HEK293T (cell line): ENCODE measurements around the gene CLECL1.

ENCODE experiments used
- CTCF ChIA-PET: fragments of 350-600 bp; formaldehyde crosslinking; extraction: SDS; loops from one replicate; lab custom pipeline; 2021; ENCODE audit warnings: antibody characterized with exemption, inconsistent platforms; lab: Yijun Ruan, JAX
- POLR2A ChIA-PET: fragments of 350-600 bp; formaldehyde crosslinking; extraction: SDS; loops from one replicate; lab custom pipeline; 2020; ENCODE audit warnings: antibody characterized with exemption, inconsistent platforms; lab: Yijun Ruan, JAX
- DNase-seq: peaks from one replicate; pipeline ENCODE4 v3.0.0; 2012; ENCODE audit warnings: mixed read lengths; ENCODE audit errors: extremely low spot score
- ARNT ChIP-seq: fragments of 450-650 bp; IDR thresholded peaks from 2 replicates; pipeline ENCODE4 v1.6.1; 2017; ENCODE audit warnings: mild to moderate bottlenecking
- BHLHE40 ChIP-seq: fragments of 450-650 bp; IDR thresholded peaks from 2 replicates; pipeline ENCODE4 v1.6.1; 2016; ENCODE audit warnings: mild to moderate bottlenecking, moderate library complexity, borderline replicate concordance
- CTBP1 ChIP-seq: fragments of 450-650 bp; IDR thresholded peaks from 2 replicates; pipeline ENCODE4 v1.6.1; 2016; ENCODE audit warnings: borderline replicate concordance
- ELF4 ChIP-seq: fragments of 450-650 bp; IDR thresholded peaks from 2 replicates; pipeline ENCODE4 v1.6.1; 2017; ENCODE audit warnings: antibody characterized with exemption
- FOXA1 ChIP-seq: fragments of 450-650 bp; IDR thresholded peaks from 2 replicates; pipeline ENCODE4 v1.6.1; 2016; ENCODE audit warnings: mild to moderate bottlenecking
- FOXK2 ChIP-seq: fragments of 450-650 bp; IDR thresholded peaks from 2 replicates; pipeline ENCODE4 v1.6.1; 2016; ENCODE audit warnings: mild to moderate bottlenecking
- FOXM1 ChIP-seq: fragments of 450-650 bp; IDR thresholded peaks from 2 replicates; pipeline ENCODE4 v1.6.1; 2017; ENCODE audit warnings: mild to moderate bottlenecking, borderline replicate concordance
- HDGF ChIP-seq: fragments of 450-650 bp; IDR thresholded peaks from 2 replicates; pipeline ENCODE4 v1.6.1; 2017; ENCODE audit warnings: antibody characterized with exemption, borderline replicate concordance
- L3MBTL2 ChIP-seq: fragments of 450-650 bp; conservative IDR thresholded peaks from 2 replicates; pipeline ENCODE4 v1.6.1; 2016; ENCODE audit warnings: mild to moderate bottlenecking
- LEF1 ChIP-seq: fragments of 450-650 bp; IDR thresholded peaks from 2 replicates; pipeline ENCODE4 v1.6.1; 2017; ENCODE audit warnings: mild to moderate bottlenecking, borderline replicate concordance
- NFRKB ChIP-seq: fragments of 450-650 bp; IDR thresholded peaks from 2 replicates; pipeline ENCODE4 v1.6.1; 2016; ENCODE audit warnings: mild to moderate bottlenecking, moderate library complexity
- PKNOX1 ChIP-seq: fragments of 450-650 bp; IDR thresholded peaks from 2 replicates; pipeline ENCODE4 v1.6.1; 2016
- SP1 ChIP-seq: fragments of 450-650 bp; IDR thresholded peaks from 2 replicates; pipeline ENCODE4 v1.6.1; 2017
- SUZ12 ChIP-seq: fragments of 450-650 bp; IDR thresholded peaks from 2 replicates; pipeline ENCODE4 v1.6.1; 2016; ENCODE audit warnings: mild to moderate bottlenecking
- TARDBP ChIP-seq: fragments of 450-650 bp; IDR thresholded peaks from 2 replicates; pipeline ENCODE4 v1.6.1; 2016
- ZNF384 ChIP-seq: fragments of 450-650 bp; IDR thresholded peaks from 2 replicates; pipeline ENCODE4 v1.6.1; 2016

CLECL1 gene

GRCh38 chr12:9762369-9762768 lies 29.5 kb upstream of the CLECL1 start:
- ChIA-PET POLR2A (no interaction called here), CTCF (interaction anchor here (0.5 to 3.0 kb wide), 2 partner anchors 12 to 272 kb away, joined by 3 to 10 read pairs; no protein-coding TSS in a partner anchor)
- no peak for TF ChIP-seq FOXA1
- TF ChIP-seq SP1, result no peak
- TF ChIP-seq L3MBTL2, result no peak
- no peak for TF ChIP-seq ARNT
- no peak for TF ChIP-seq FOXM1
- no peak for TF ChIP-seq TARDBP
- no peak for TF ChIP-seq CTBP1
- no peak for TF ChIP-seq ELF4
- no peak for TF ChIP-seq NFRKB
- DNase-seq, result no peak

DNA sequence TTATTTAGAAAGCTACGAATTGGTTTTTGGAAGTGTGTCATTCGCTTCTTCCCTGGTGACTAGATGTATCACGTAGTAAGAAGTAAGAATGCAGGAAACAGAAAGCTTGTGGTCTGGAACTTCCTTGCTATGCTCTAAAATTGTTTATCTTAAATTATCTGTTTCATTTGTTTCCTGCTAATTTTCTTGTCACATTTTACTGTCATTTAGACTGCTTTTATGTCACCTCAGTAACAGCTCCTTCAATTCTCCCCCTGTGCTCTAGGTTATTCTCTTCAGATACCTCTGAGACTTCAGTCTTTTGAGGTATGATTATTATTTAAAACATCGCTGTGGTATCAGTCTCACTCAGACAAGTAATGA lies 28.5 kb upstream of the CLECL1 start:
- ChIA-PET CTCF (interaction anchor here (3.0 kb wide), 1 partner anchor 11 kb away, joined by 10 read pairs; no protein-coding TSS in a partner anchor), POLR2A (no interaction called here)
- DNase-seq, result no peak
- TF ChIP-seq CTBP1 (no peak), BHLHE40 (no peak)

DNA sequence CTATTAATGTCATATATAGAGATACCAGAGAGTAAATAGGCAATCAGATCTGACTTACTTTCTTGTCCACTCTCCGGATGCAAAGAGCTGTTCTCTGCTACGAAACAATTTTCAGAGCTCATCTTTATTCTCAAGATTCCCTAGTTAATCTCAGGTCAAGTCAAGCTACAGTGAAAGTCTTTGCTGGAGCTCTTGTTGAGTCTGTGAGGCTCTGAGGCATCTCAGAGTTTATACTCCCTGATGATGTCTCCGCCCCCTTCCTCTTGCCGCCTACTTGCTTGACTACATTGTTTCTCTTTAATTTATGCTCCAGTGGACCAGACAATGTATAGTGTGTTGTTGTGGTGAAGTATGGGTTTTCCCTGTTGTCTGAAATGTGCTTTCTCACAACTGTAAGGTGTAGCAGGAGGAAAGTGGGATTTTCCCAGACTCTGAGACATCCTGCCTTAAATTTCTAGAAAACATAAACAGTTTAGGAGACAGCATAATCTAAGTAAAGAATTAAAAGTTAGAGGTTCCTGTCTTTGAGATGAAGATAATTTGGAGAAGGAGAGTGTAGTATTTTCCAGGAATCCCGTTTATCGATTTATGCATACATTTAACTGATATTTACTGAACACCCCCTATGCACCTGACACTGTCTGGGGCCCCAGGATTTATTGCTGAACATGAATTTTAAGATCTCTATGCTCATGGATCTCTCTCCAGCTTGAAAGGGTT lies 28.0 kb upstream of the CLECL1 start, which contains the start of gene CD69:
CD69 (minus strand) TSS at position 203 of the 720 bp plus-strand sequence; CDS start at position 122, 81 bp downstream.
- ChIA-PET POLR2A (no interaction called here), CTCF (interaction anchor here (3.0 kb wide), 1 partner anchor 10 kb away, joined by 10 read pairs; no protein-coding TSS in a partner anchor)
- no peak for DNase-seq
- TF ChIP-seq SUZ12, result no peak
- TF ChIP-seq CTBP1, result no peak
- no peak for TF ChIP-seq FOXA1
- no peak for TF ChIP-seq ELF4
- no peak for TF ChIP-seq PKNOX1
- no peak for TF ChIP-seq ZNF384
- TF ChIP-seq ARNT, result no peak
- TF ChIP-seq FOXM1, result no peak
- TF ChIP-seq LEF1, result no peak
- TF ChIP-seq TARDBP, result no peak
- TF ChIP-seq NFRKB, result no peak
- no peak for TF ChIP-seq L3MBTL2
- no peak for TF ChIP-seq FOXK2
- no peak for TF ChIP-seq BHLHE40

DNA sequence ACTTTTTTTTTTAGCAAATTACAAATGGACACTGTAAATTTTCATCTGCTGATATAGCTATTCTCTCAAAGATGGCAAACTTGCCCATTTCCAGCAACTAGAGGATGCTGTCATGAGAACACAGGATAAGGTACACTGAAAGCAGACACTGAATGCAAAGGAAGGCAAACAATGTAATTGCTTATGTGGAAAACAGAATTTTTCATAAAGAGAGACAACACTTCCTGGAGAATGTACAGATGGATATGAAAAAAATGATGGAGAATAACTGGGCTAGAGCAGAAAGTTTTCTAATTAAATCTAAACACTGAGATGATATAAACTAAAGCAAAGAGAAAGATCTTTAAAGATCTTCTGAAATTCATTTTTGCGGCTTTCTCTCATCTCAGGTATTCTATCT lies 27.2 kb upstream of the CLECL1 start:
- DNase-seq, result no peak
- ChIA-PET CTCF (interaction anchor here (0.6 to 3.0 kb wide), 2 partner anchors 9 to 13 kb away, joined by 3 to 10 read pairs; no protein-coding TSS in a partner anchor), POLR2A (no interaction called here)
- TF ChIP-seq FOXM1, result no peak
- no peak for TF ChIP-seq L3MBTL2
- no peak for TF ChIP-seq PKNOX1
- TF ChIP-seq TARDBP, result no peak
- no peak for TF ChIP-seq CTBP1

GRCh38 chr12:9759694-9760093 lies 26.8 kb upstream of the CLECL1 start:
- TF ChIP-seq ARNT, result no peak
- no peak for TF ChIP-seq SP1
- no peak for TF ChIP-seq CTBP1
- no peak for TF ChIP-seq ZNF384
- TF ChIP-seq TARDBP, result no peak
- TF ChIP-seq L3MBTL2, result no peak
- TF ChIP-seq BHLHE40, result no peak
- TF ChIP-seq FOXK2, result no peak
- no peak for TF ChIP-seq FOXA1
- no peak for TF ChIP-seq FOXM1
- no peak for TF ChIP-seq NFRKB
- TF ChIP-seq PKNOX1, result no peak
- TF ChIP-seq ELF4, result no peak
- TF ChIP-seq LEF1, result no peak
- no peak for TF ChIP-seq SUZ12
- TF ChIP-seq HDGF, result no peak
- ChIA-PET CTCF (interaction anchor here (0.6 kb wide), 1 partner anchor 14 kb away, joined by 3 read pairs; no protein-coding TSS in a partner anchor), POLR2A (no interaction called here)

GRCh38 chr12:9758119-9758518 lies 25.2 kb upstream of the CLECL1 start:
- no peak for DNase-seq
- ChIA-PET CTCF (no interaction called here), POLR2A (no interaction called here)
- TF ChIP-seq SP1 (no peak), TARDBP (no peak), ARNT (no peak), BHLHE40 (no peak), FOXK2 (no peak), LEF1 (no peak)

More at GRCh38 chr12:9759694-9760093, 26.8 kb upstream of the CLECL1 start:
- no peak for DNase-seq
